ENCODE results near the gene YEATS2.
"Not testable (repeated sequence)": the region's sequence is repeated elsewhere in the genome, so short reads cannot be mapped to it uniquely, and the experiment has no call there.

Gene YEATS2

GRCh38 chr3:183718012-183718411 is 20.4 kb downstream of the YEATS2 start:
- no peak for DNase-seq

- no peak for DNase-seq
Observed at GRCh38 chr3:183725387-183725786, 27.8 kb downstream of the YEATS2 start.

GRCh38 chr3:183728204-183728603 is 30.6 kb downstream of the YEATS2 start:
- no peak for DNase-seq

GRCh38 chr3:183730361-183730760 is 32.8 kb downstream of the YEATS2 start:
- no peak for DNase-seq

GRCh38 chr3:183731611-183732010 is 34.0 kb downstream of the YEATS2 start:
- DNase-seq, result no peak

- no peak for DNase-seq
Observed at GRCh38 chr3:183733553-183733952, 36.0 kb downstream of the YEATS2 start.

- DNase-seq, result no peak
Observed at GRCh38 chr3:183734750-183735494, 37.3 kb downstream of the YEATS2 start.

GRCh38 chr3:183737116-183737515 is 39.5 kb downstream of the YEATS2 start:
- DNase-seq, result no peak

- not testable (repeated sequence) for DNase-seq
Observed at GRCh38 chr3:183740154-183740553, 42.6 kb downstream of the YEATS2 start.

GRCh38 chr3:183743231-183743630 is 45.6 kb downstream of the YEATS2 start:
- DNase-seq, result no peak

GRCh38 chr3:183745300-183746098 is 47.9 kb downstream of the YEATS2 start:
- no peak for DNase-seq

GRCh38 chr3:183754052-183754451 is 56.5 kb downstream of the YEATS2 start:
- no peak for DNase-seq

- no peak for DNase-seq
Observed at GRCh38 chr3:183762304-183762703, 64.7 kb downstream of the YEATS2 start.

GRCh38 chr3:183764847-183765731 is 67.5 kb downstream of the YEATS2 start:
- DNase-seq, result no peak

GRCh38 chr3:183766107-183766506 is 68.5 kb downstream of the YEATS2 start:
- DNase-seq, result no peak

GRCh38 chr3:183766745-183767606 is 69.4 kb downstream of the YEATS2 start:
- DNase-seq, result peak; percentile 83

- DNase-seq, result no peak
Observed at GRCh38 chr3:183768114-183768513, 70.5 kb downstream of the YEATS2 start.

GRCh38 chr3:183769453-183769852 is 71.9 kb downstream of the YEATS2 start:
- no peak for DNase-seq

GRCh38 chr3:183774631-183775030 is 77.0 kb downstream of the YEATS2 start:
- DNase-seq, result no peak

GRCh38 chr3:183775781-183776180 is 78.2 kb downstream of the YEATS2 start:
- no peak for DNase-seq

GRCh38 chr3:183776451-183776850 is 78.9 kb downstream of the YEATS2 start:
- DNase-seq, result not testable (repeated sequence)

GRCh38 chr3:183777016-183777618 is 79.5 kb downstream of the YEATS2 start:
- no peak for DNase-seq

Measured in NCI-H2081 (cell line).